ENCODE measurements around the gene ACCS.

ACCS gene

GRCh38 chr11:44094260-44094868, 28.3 kb downstream of the ACCS start:
- peak; percentile 81 for DNase-seq

- peak; percentile 76 for DNase-seq
Measured at GRCh38 chr11:44095506-44096359, 29.7 kb downstream of the ACCS start, which contains the start of gene EXT2. Gene EXT2 (plus strand): TSS chr11:44095678. CDS start chr11:44107713, 12,035 bp downstream.

GRCh38 chr11:44096360-44097185, 30.5 kb downstream of the ACCS start:
- no peak for DNase-seq

GRCh38 chr11:44097821-44098220, 31.8 kb downstream of the ACCS start:
- DNase-seq = no peak

- DNase-seq = no peak
Measured at GRCh38 chr11:44101098-44101497, 35.0 kb downstream of the ACCS start.

- DNase-seq = no peak
Measured at GRCh38 chr11:44104481-44105294, 38.6 kb downstream of the ACCS start.

GRCh38 chr11:44108260-44108659, 42.2 kb downstream of the ACCS start:
- DNase-seq = no peak

GRCh38 chr11:44110231-44110679, 44.2 kb downstream of the ACCS start:
- peak; percentile 56 for DNase-seq

GRCh38 chr11:44112091-44112821, 46.2 kb downstream of the ACCS start:
- peak; percentile 74 for DNase-seq

GRCh38 chr11:44113018-44113417, 46.9 kb downstream of the ACCS start:
- no peak for DNase-seq

- no peak for DNase-seq
Measured at GRCh38 chr11:44113572-44113971, 47.5 kb downstream of the ACCS start.

- DNase-seq = no peak
Measured at GRCh38 chr11:44116234-44116830, 50.3 kb downstream of the ACCS start.

GRCh38 chr11:44120169-44120568, 54.1 kb downstream of the ACCS start:
- DNase-seq = no peak

GRCh38 chr11:44125598-44125997, 59.5 kb downstream of the ACCS start:
- DNase-seq = no peak

GRCh38 chr11:44126304-44126703, 60.2 kb downstream of the ACCS start:
- DNase-seq = no peak

- DNase-seq = no peak
Measured at GRCh38 chr11:44127130-44127529, 61.1 kb downstream of the ACCS start.

- no peak for DNase-seq
Measured at GRCh38 chr11:44128729-44129128, 62.7 kb downstream of the ACCS start.

GRCh38 chr11:44130751-44131150, 64.7 kb downstream of the ACCS start:
- DNase-seq = no peak

- DNase-seq = peak; percentile 59
Measured at GRCh38 chr11:44133335-44133946, 67.4 kb downstream of the ACCS start.
